Smooth muscle cell (in vitro differentiated cells): ENCODE measurements around the gene SMIM24. TPM values are rescaled to one million over a fixed set of nuclear protein-coding genes. Genes with fewer than 3 reads are reported as not detected.

ENCODE experiments used
- DNase-seq: peaks from one replicate; lab custom pipeline; 2025; ENCODE audit not compliant: unreplicated experiment; lab: John Stamatoyannopoulos, UW
- H2AFZ ChIP-seq: fragments of 200-600 bp; sonication (generic); 2 replicates; pipeline ENCODE4 v1.6.0; 2016; ENCODE audit warnings: antibody characterized with exemption, low read depth, mild to moderate bottlenecking
- H3F3A ChIP-seq: fragments of 200-600 bp; sonication (generic); 2 replicates; pipeline ENCODE4 v1.6.0; 2017; ENCODE audit warnings: antibody characterized with exemption, low read depth
- H3K27ac ChIP-seq: fragments of 200-600 bp; sonication (generic); 2 replicates; pipeline ENCODE4 v1.5.1; 2016; ENCODE audit warnings: low read depth, mild to moderate bottlenecking
- H3K27me3 ChIP-seq: fragments of 200-600 bp; sonication (generic); 2 replicates; pipeline ENCODE4 v1.6.1; 2016; ENCODE audit warnings: low read depth, mild to moderate bottlenecking
- H3K36me3 ChIP-seq: fragments of 200-600 bp; sonication (generic); 2 replicates; pipeline ENCODE4 v1.5.1; 2016; ENCODE audit warnings: low read depth
- H3K4me1 ChIP-seq: fragments of 200-600 bp; sonication (generic); 2 replicates; pipeline ENCODE4 v1.5.1; 2016; ENCODE audit warnings: low read depth
- H3K4me2 ChIP-seq: fragments of 200-600 bp; sonication (generic); 2 replicates; pipeline ENCODE4 v1.6.0; 2016; ENCODE audit warnings: mild to moderate bottlenecking
- H3K4me3 ChIP-seq: fragments of 200-600 bp; sonication (generic); 2 replicates; pipeline ENCODE4 v1.5.1; 2016; ENCODE audit warnings: mild to moderate bottlenecking
- H3K79me2 ChIP-seq: fragments of 200-600 bp; sonication (generic); 2 replicates; pipeline ENCODE4 v1.6.0; 2016; ENCODE audit warnings: low read depth, mild to moderate bottlenecking
- H3K9ac ChIP-seq: fragments of 200-600 bp; sonication (generic); 2 replicates; pipeline ENCODE4 v1.6.0; 2016; ENCODE audit warnings: low read depth
- H3K9me3 ChIP-seq: fragments of 200-600 bp; sonication (generic); replicated peaks from 2 replicates; pipeline ENCODE4 v1.5.1; 2016; ENCODE audit warnings: low read depth
- H4K20me1 ChIP-seq: fragments of 200-600 bp; sonication (generic); 2 replicates; pipeline ENCODE4 v1.6.0; 2016; ENCODE audit warnings: low read depth
- WGBS: methylation state at CpG from one replicate; pipeline ENCODE4 v1.1.7; 2016; ENCODE audit warnings: low lambda C conversion rate; 5-methylcytosine and 5-hydroxymethylcytosine counted together
- polyA plus RNA-seq: library from polyadenylated mRNA; unstranded; fragments of >200 nt; fragmentation: Nextera tagmentation; extraction: Ambion mirVana; gene quantifications from 2 replicates; pipeline ENCODE4 v1.2.1, GENCODE V29; 2016
- total RNA-seq: library from RNA; depleted of rRNA; stranded (reverse); fragments of >200 nt; gene quantifications from 2 replicates; pipeline ENCODE4 v1.2.3, GENCODE V29; 2014
- TF ChIP-seq, protein P1 (sequence below): fragments of 200-600 bp; sonication (generic); IDR thresholded peaks from 2 replicates; pipeline ENCODE4 v1.5.1; 2017; ENCODE audit warnings: borderline replicate concordance, mild to moderate bottlenecking, antibody characterized with exemption; ENCODE audit not compliant: insufficient read depth, poor library complexity, severe bottlenecking

The SMIM24 gene
- total and polyA plus RNA-seq, 2 experiments from 2014 or later: 1.1 TPM; not detected in 1

GRCh38 chr19:3514930-3515329 is 34.6 kb upstream of the SMIM24 start:
- WGBS: 65% methylated on average over 12 of the region's 12 CpGs

GRCh38 chr19:3513229-3514140 is 33.2 kb upstream of the SMIM24 start:
- Histone ChIP-seq H3K9me3 (no peaks in the 10 kb centered on the region), H3K4me2 (no peak overlapping the region), H3K36me3 (no peaks in the 10 kb centered on the region), H3K4me3 (no peak overlapping the region), H3K79me2 (peaks cover 97% of the 10 kb centered on the region), H3F3A (no peaks in the 10 kb centered on the region), H3K4me1 (no peaks in the 10 kb centered on the region), H4K20me1 (peaks cover 100% of the 10 kb centered on the region), H3K9ac (no peak overlapping the region), H3K27ac (no peak overlapping the region), H2AFZ (no peak overlapping the region), H3K27me3 (no peaks in the 10 kb centered on the region)
- WGBS: 92% methylated on average over 18 of the region's 23 CpGs
- DNase-seq: no peak
- TF ChIP-seq, protein P1, sequence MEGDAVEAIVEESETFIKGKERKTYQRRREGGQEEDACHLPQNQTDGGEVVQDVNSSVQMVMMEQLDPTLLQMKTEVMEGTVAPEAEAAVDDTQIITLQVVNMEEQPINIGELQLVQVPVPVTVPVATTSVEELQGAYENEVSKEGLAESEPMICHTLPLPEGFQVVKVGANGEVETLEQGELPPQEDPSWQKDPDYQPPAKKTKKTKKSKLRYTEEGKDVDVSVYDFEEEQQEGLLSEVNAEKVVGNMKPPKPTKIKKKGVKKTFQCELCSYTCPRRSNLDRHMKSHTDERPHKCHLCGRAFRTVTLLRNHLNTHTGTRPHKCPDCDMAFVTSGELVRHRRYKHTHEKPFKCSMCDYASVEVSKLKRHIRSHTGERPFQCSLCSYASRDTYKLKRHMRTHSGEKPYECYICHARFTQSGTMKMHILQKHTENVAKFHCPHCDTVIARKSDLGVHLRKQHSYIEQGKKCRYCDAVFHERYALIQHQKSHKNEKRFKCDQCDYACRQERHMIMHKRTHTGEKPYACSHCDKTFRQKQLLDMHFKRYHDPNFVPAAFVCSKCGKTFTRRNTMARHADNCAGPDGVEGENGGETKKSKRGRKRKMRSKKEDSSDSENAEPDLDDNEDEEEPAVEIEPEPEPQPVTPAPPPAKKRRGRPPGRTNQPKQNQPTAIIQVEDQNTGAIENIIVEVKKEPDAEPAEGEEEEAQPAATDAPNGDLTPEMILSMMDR: no peak

More at GRCh38 chr19:3514930-3515329, 34.6 kb upstream of the SMIM24 start:
- H4K20me1 ChIP-seq: peaks cover 100% of the 10 kb centered on the region
- no peak overlapping the region for H3K9ac ChIP-seq
- H3K9me3 ChIP-seq: no peaks in the 10 kb centered on the region
- H2AFZ ChIP-seq: no peak overlapping the region
- peaks cover 100% of the 10 kb centered on the region for H3K79me2 ChIP-seq
- H3K4me2 ChIP-seq: no peak overlapping the region
- no peak for DNase-seq
- H3K4me3 ChIP-seq: no peak overlapping the region
- no peak overlapping the region for H3K27ac ChIP-seq
- H3K4me1 ChIP-seq: no peaks in the 10 kb centered on the region
- no peaks in the 10 kb centered on the region for H3K36me3 ChIP-seq
- TF ChIP-seq, protein P1: no peak
- H3F3A ChIP-seq: no peaks in the 10 kb centered on the region
- no peaks in the 10 kb centered on the region for H3K27me3 ChIP-seq

DNA sequence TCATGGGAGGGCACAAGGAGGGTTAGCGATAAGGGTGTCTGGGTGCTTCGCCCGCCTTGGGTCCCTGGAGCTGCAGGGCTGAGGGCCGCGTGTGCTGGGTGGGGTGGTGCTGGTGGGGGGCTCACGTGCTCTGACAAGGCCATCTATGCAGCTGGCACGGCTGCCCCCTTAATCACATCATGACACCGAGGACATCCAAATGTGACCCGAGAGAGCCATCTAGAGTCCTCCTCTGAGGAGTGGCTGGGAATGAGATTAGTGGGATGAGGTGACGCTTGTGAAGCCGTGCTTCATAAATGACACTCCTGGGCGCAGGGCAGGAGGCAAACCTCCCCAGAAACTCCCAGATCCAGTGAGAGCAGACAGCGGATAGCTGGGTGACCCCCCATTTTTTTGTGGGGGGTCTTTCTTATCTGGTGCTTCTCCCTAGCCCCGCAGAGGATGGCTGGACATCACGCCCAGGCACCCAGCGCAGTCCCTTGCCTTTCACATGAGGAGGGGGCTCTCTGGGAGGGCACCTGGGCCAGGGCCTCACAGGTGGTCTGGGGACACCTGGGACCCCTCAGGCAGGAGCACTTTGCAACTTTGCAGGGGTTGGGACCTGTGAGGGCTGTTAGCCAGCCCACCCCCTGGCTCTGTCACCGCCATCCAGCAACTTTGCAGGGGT is 32.4 kb upstream of the SMIM24 start:
- WGBS: 98% methylated on average over 17 of the region's 17 CpGs
- Histone ChIP-seq H3K36me3 (no peaks in the 10 kb centered on the region), H4K20me1 (peaks cover 99% of the 10 kb centered on the region), H3F3A (no peaks in the 10 kb centered on the region), H3K9ac (no peak overlapping the region), H3K27me3 (no peaks in the 10 kb centered on the region), H3K4me1 (no peaks in the 10 kb centered on the region), H3K4me2 (no peak overlapping the region), H3K9me3 (no peaks in the 10 kb centered on the region), H3K4me3 (no peak overlapping the region), H2AFZ (no peak overlapping the region), H3K27ac (no peak overlapping the region), H3K79me2 (peaks cover 95% of the 10 kb centered on the region)
- no peak for DNase-seq
- TF ChIP-seq, protein P1: no peak
